ENCODE results near the gene OSCAR. TPM values are rescaled to one million over a fixed set of nuclear protein-coding genes. Genes with fewer than 3 reads are reported as not detected.

The OSCAR gene
- total and polyA plus RNA-seq, 4 donors: 4.4 to 77.4 (median 49.4) TPM

GRCh38 chr19:54047616-54048015, 53.0 kb downstream of the OSCAR start:
- DNase-seq: no peak
- H3K27me3 ChIP-seq (ENCODE audit: control insufficient read depth in 3 of 3, insufficient read depth in 3 of 3, low read length in 2 of 3): no peaks in the 10 kb centered on the region
- 34 to 67% methylated on average over 4 of the region's 4 CpGs for WGBS, 2 donors
- ATAC-seq (ENCODE audit: insufficient read depth, low FRiP score): peak; percentile 19
- no peak overlapping the region for H3K27ac ChIP-seq (ENCODE audit: low read depth in 1 of 2, low read length in 1 of 2)
- H3K36me3 ChIP-seq (ENCODE audit: control insufficient read depth in 4 of 4, insufficient read depth in 4 of 4, low read length in 4 of 4): no peaks in the 10 kb centered on the region
- no peaks in the 10 kb centered on the region for H3K4me1 ChIP-seq (ENCODE audit: control insufficient read depth in 5 of 5, insufficient read depth in 5 of 5, low read length in 5 of 5)
- H3K9me3 ChIP-seq (ENCODE audit: control insufficient read depth in 4 of 4, insufficient read depth in 3 of 4, low read length in 3 of 4): peaks cover 0 to 5% (median 0%) of the 10 kb centered on the region in 4 donors
- TF ChIP-seq CTCF (IDR thresholded peaks at IDR 0.05; ENCODE audit: control extremely low read depth, extremely low read depth): no peak
- no peak overlapping the region for H3K4me3 ChIP-seq
- no peak overlapping the region for H3K9ac ChIP-seq (ENCODE audit: insufficient read depth in 1 of 2, low read length in 2 of 2)

GRCh38 chr19:54045771-54046170, 54.8 kb downstream of the OSCAR start:
- TF ChIP-seq CTCF (IDR thresholded peaks at IDR 0.05; ENCODE audit: control extremely low read depth, extremely low read depth): no peak

More at GRCh38 chr19:54045771-54046170, 54.8 kb downstream of the OSCAR start:
- no peaks in the 10 kb centered on the region for H3K36me3 ChIP-seq (ENCODE audit: control insufficient read depth in 4 of 4, insufficient read depth in 4 of 4, low read length in 4 of 4)
- H3K9ac ChIP-seq (ENCODE audit: insufficient read depth in 1 of 2, low read length in 2 of 2): no peak overlapping the region
- no peaks in the 10 kb centered on the region for H3K4me1 ChIP-seq (ENCODE audit: control insufficient read depth in 5 of 5, insufficient read depth in 5 of 5, low read length in 5 of 5)
- WGBS, 2 donors: 76 to 92% methylated on average over 2 of the region's 2 CpGs
- peaks cover 0 to 5% (median 0%) of the 10 kb centered on the region in 4 donors for H3K9me3 ChIP-seq (ENCODE audit: control insufficient read depth in 4 of 4, insufficient read depth in 3 of 4, low read length in 3 of 4)
- no peak for ATAC-seq (ENCODE audit: insufficient read depth, low FRiP score)
- no peaks in the 10 kb centered on the region for H3K27me3 ChIP-seq (ENCODE audit: control insufficient read depth in 3 of 3, insufficient read depth in 3 of 3, low read length in 2 of 3)
- no peak for DNase-seq
- H3K27ac ChIP-seq (ENCODE audit: low read depth in 1 of 2, low read length in 1 of 2): no peak overlapping the region
- H3K4me3 ChIP-seq: no peak overlapping the region

Other genes with a start within 250 kb of the OSCAR start
- 100 to 1,000 TPM in 1 of 2 donors, 10 to 100 TPM in 1; 52.5 to 245 TPM for gene MYADM, start 232.9 kb downstream of the OSCAR start, total RNA-seq
- gene MYADM, start 232.9 kb downstream of the OSCAR start, polyA plus RNA-seq: 100 to 1,000 TPM in 1 of 2 donors, 10 to 100 TPM in 1; 48.5 to 106 TPM
- gene PRKCG, start 218.6 kb downstream of the OSCAR start, total RNA-seq: under 1 TPM; 0.18 to 0.63 TPM
- under 1 TPM in 1 of 2 donors, not detected in 1; 0.02 TPM for gene PRKCG, start 218.6 kb downstream of the OSCAR start, polyA plus RNA-seq
- gene CACNG7, start 191.5 kb downstream of the OSCAR start, total RNA-seq: not detected
- gene CACNG7, start 191.5 kb downstream of the OSCAR start, polyA plus RNA-seq: not detected
- under 1 TPM in 1 of 2 donors, not detected in 1; 0.15 TPM for gene CACNG8, start 137.9 kb downstream of the OSCAR start, total RNA-seq
- under 1 TPM; 0.01 to 0.06 TPM for gene CACNG8, start 137.9 kb downstream of the OSCAR start, polyA plus RNA-seq
- 1 to 10 TPM; 4.1 to 8.6 TPM for gene CACNG6, start 109.2 kb downstream of the OSCAR start, total RNA-seq
- gene CACNG6, start 109.2 kb downstream of the OSCAR start, polyA plus RNA-seq: 1 to 10 TPM; 2.4 to 3.4 TPM
- 1 to 10 TPM; 1.4 to 3.6 TPM for gene VSTM1, start 36.9 kb downstream of the OSCAR start, total RNA-seq
- 1 to 10 TPM in 1 of 2 donors, not detected in 1; 4.5 TPM for gene VSTM1, start 36.9 kb downstream of the OSCAR start, polyA plus RNA-seq
- gene TARM1, start 19.4 kb downstream of the OSCAR start, total RNA-seq: under 1 TPM in 1 of 2 donors, not detected in 1; 0.71 TPM
- gene TARM1, start 19.4 kb downstream of the OSCAR start, polyA plus RNA-seq: under 1 TPM in 1 of 2 donors, not detected in 1; 0.60 TPM
- 100 to 1,000 TPM in 1 of 2 donors, 10 to 100 TPM in 1; 12.8 to 137 TPM for gene NDUFA3, start 2.1 kb upstream of the OSCAR start, total RNA-seq
- gene NDUFA3, start 2.1 kb upstream of the OSCAR start, polyA plus RNA-seq: 100 to 1,000 TPM in 1 of 2 donors, 10 to 100 TPM in 1; 94.5 to 548 TPM
- 10 to 100 TPM; 12.1 to 25.5 TPM for gene TFPT, start 14.9 kb upstream of the OSCAR start, total RNA-seq
- 10 to 100 TPM; 19.8 to 32.9 TPM for gene TFPT, start 14.9 kb upstream of the OSCAR start, polyA plus RNA-seq
- gene PRPF31, start 15.0 kb upstream of the OSCAR start, total RNA-seq: 10 to 100 TPM; 34.1 to 54.0 TPM
- gene PRPF31, start 15.0 kb upstream of the OSCAR start, polyA plus RNA-seq: 10 to 100 TPM; 49.4 to 54.1 TPM
- 10 to 100 TPM; 23.5 to 40.4 TPM for gene CNOT3, start 37.0 kb upstream of the OSCAR start, total RNA-seq
- 10 to 100 TPM; 26.5 to 31.2 TPM for gene CNOT3, start 37.0 kb upstream of the OSCAR start, polyA plus RNA-seq
- gene LENG1, start 58.9 kb upstream of the OSCAR start, total RNA-seq: 1 to 10 TPM; 3.8 to 8.5 TPM
- 10 to 100 TPM in 1 of 2 donors, 1 to 10 TPM in 1; 7.9 to 17.1 TPM for gene LENG1, start 58.9 kb upstream of the OSCAR start, polyA plus RNA-seq
- 10 to 100 TPM; 40.8 to 81.0 TPM for gene TMC4, start 72.4 kb upstream of the OSCAR start, total RNA-seq
- 10 to 100 TPM; 26.1 to 26.9 TPM for gene TMC4, start 72.4 kb upstream of the OSCAR start, polyA plus RNA-seq
- gene MBOAT7, start 88.8 kb upstream of the OSCAR start, total RNA-seq: 10 to 100 TPM; 54.0 to 92.6 TPM
- 100 to 1,000 TPM in 1 of 2 donors, 10 to 100 TPM in 1; 39.0 to 154 TPM for gene MBOAT7, start 88.8 kb upstream of the OSCAR start, polyA plus RNA-seq
- 10 to 100 TPM; 44.5 to 65.8 TPM for gene TSEN34, start 90.5 kb upstream of the OSCAR start, total RNA-seq
- 100 to 1,000 TPM in 1 of 2 donors, 10 to 100 TPM in 1; 38.0 to 102 TPM for gene TSEN34, start 90.5 kb upstream of the OSCAR start, polyA plus RNA-seq
- 1,000 to 10,000 TPM; 1,423 to 2,363 TPM for gene RPS9, start 100.1 kb upstream of the OSCAR start, total RNA-seq
- 1,000 to 10,000 TPM; 3,202 to 3,651 TPM for gene RPS9, start 100.1 kb upstream of the OSCAR start, polyA plus RNA-seq
- 10 to 100 TPM; 23.0 to 88.0 TPM for gene LILRB3, start 122.2 kb upstream of the OSCAR start, total RNA-seq
- gene LILRB3, start 122.2 kb upstream of the OSCAR start, polyA plus RNA-seq: 100 to 1,000 TPM in 1 of 2 donors, 10 to 100 TPM in 1; 26.4 to 282 TPM
- gene LILRA6, start 142.0 kb upstream of the OSCAR start, total RNA-seq: 10 to 100 TPM in 1 of 2 donors, 1 to 10 TPM in 1; 5.3 to 25.0 TPM
- 10 to 100 TPM in 1 of 2 donors, 1 to 10 TPM in 1; 7.9 to 91.7 TPM for gene LILRA6, start 142.0 kb upstream of the OSCAR start, polyA plus RNA-seq
- gene LILRB5, start 156.5 kb upstream of the OSCAR start, total RNA-seq: 1 to 10 TPM; 2.2 to 5.8 TPM
- 1 to 10 TPM; 3.2 to 3.8 TPM for gene LILRB5, start 156.5 kb upstream of the OSCAR start, polyA plus RNA-seq
- 10 to 100 TPM in 1 of 2 donors, 1 to 10 TPM in 1; 9.1 to 44.7 TPM for gene LILRB2, start 180.3 kb upstream of the OSCAR start, total RNA-seq
- 100 to 1,000 TPM in 1 of 2 donors, 10 to 100 TPM in 1; 11.0 to 202 TPM for gene LILRB2, start 180.3 kb upstream of the OSCAR start, polyA plus RNA-seq
- gene LILRA5, start 212.4 kb upstream of the OSCAR start, total RNA-seq: 10 to 100 TPM in 1 of 2 donors, 1 to 10 TPM in 1; 5.9 to 41.2 TPM
- gene LILRA5, start 212.4 kb upstream of the OSCAR start, polyA plus RNA-seq: 100 to 1,000 TPM in 1 of 2 donors, 10 to 100 TPM in 1; 11.2 to 262 TPM
- gene LILRA4, start 238.4 kb upstream of the OSCAR start, total RNA-seq: 1 to 10 TPM in 1 of 2 donors, under 1 TPM in 1; 0.60 to 1.4 TPM
- gene LILRA4, start 238.4 kb upstream of the OSCAR start, polyA plus RNA-seq: under 1 TPM; 0.08 to 0.46 TPM